ENCODE results near the gene ZNF747. TPM values are rescaled to one million over a fixed set of nuclear protein-coding genes. Genes with fewer than 3 reads are reported as not detected.
A peak's percentile ranks its signal among the peaks of the same experiment; 100 is the strongest.

ZNF747 gene
- total RNA-seq, 6 experiments from 2014 or later, result 5.3 to 9.7 (median 6.4) TPM

GRCh38 chr16:30565526-30565925 is 30.9 kb upstream of the ZNF747 start:
- TF ChIP-seq POLR2A (IDR thresholded peaks at IDR 0.05), result no peak
- TF ChIP-seq, protein P1, sequence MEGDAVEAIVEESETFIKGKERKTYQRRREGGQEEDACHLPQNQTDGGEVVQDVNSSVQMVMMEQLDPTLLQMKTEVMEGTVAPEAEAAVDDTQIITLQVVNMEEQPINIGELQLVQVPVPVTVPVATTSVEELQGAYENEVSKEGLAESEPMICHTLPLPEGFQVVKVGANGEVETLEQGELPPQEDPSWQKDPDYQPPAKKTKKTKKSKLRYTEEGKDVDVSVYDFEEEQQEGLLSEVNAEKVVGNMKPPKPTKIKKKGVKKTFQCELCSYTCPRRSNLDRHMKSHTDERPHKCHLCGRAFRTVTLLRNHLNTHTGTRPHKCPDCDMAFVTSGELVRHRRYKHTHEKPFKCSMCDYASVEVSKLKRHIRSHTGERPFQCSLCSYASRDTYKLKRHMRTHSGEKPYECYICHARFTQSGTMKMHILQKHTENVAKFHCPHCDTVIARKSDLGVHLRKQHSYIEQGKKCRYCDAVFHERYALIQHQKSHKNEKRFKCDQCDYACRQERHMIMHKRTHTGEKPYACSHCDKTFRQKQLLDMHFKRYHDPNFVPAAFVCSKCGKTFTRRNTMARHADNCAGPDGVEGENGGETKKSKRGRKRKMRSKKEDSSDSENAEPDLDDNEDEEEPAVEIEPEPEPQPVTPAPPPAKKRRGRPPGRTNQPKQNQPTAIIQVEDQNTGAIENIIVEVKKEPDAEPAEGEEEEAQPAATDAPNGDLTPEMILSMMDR (IDR thresholded peaks at IDR 0.05), result no peak
- intact Hi-C loops (cut with DNase I), result no loop called here

DNA sequence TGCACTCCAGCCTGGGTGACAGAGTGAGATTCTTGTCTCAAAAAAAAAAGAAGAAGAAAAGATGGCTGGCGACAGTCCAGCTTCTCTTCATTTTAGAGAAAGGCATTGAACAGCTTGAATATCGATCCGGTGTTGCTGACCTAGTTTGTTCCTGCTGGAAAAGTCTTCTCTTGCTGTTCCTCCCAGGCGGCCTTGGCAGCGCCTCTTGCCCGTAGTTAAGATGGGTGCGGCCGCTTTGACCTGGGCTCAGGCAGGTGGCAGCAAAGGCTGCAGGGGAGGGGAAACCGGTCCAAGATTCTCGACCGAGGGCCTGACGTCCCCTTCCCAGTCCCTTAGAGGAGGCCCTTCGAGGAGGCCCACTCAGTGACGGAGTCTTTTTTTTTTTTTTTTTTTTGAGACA is 27.4 kb upstream of the ZNF747 start:
- peak overlapping the region; percentile 32 to 57 (median 45) for H3K4me3 ChIP-seq
- H3K4me1 ChIP-seq, result peaks cover 0 to 8% (median 0%) of the 10 kb centered on the region in 4 donors
- no peaks in the 10 kb centered on the region for H3K9me3 ChIP-seq
- TF ChIP-seq POLR2A (IDR thresholded peaks at IDR 0.05), result no peak
- TF ChIP-seq, protein P1 (IDR thresholded peaks at IDR 0.05), result no peak
- H3K27ac ChIP-seq, result peak overlapping the region in 2 of 3 donors; percentile 74
- peak in 1 of 3 donors; percentile 56 for DNase-seq
- no peaks in the 10 kb centered on the region for H3K36me3 ChIP-seq
- no peak for ATAC-seq
- no peaks in the 10 kb centered on the region for H3K27me3 ChIP-seq
- intact Hi-C loops (cut with DNase I), result no loop called here
- WGBS (ENCODE audit: insufficient coverage, low coverage, low lambda C conversion rate, missing lambda C conversion rate), result 80% methylated on average over 5 of the region's 14 CpGs

More at GRCh38 chr16:30565526-30565925, 30.9 kb upstream of the ZNF747 start:
- no peak for DNase-seq
- peaks cover 0 to 6% (median under 1%) of the 10 kb centered on the region in 4 donors for H3K4me1 ChIP-seq
- WGBS (ENCODE audit: insufficient coverage, low coverage, low lambda C conversion rate, missing lambda C conversion rate), result 54% methylated on average over 5 of the region's 7 CpGs
- H3K4me3 ChIP-seq, result no peak overlapping the region
- H3K36me3 ChIP-seq, result no peaks in the 10 kb centered on the region
- no peak overlapping the region for H3K27ac ChIP-seq
- no peaks in the 10 kb centered on the region for H3K27me3 ChIP-seq
- H3K9me3 ChIP-seq, result no peaks in the 10 kb centered on the region
- no peak for ATAC-seq

- Histone ChIP-seq H3K4me3 (peak overlapping the region; percentile 32 to 57 (median 45)), H3K9me3 (no peaks in the 10 kb centered on the region), H3K27me3 (no peaks in the 10 kb centered on the region), H3K4me1 (peaks cover 0 to 14% (median 0%) of the 10 kb centered on the region in 4 donors), H3K27ac (peak overlapping the region; percentile 36 to 74 (median 74)), H3K36me3 (no peaks in the 10 kb centered on the region)
- ATAC-seq, result peak in 3 of 4 donors; percentile 6 to 19 (median 6)
- WGBS (ENCODE audit: insufficient coverage, low coverage, low lambda C conversion rate, missing lambda C conversion rate), result 47% methylated on average over 17 of the region's 46 CpGs
- no peak for TF ChIP-seq POLR2A (IDR thresholded peaks at IDR 0.05)
- TF ChIP-seq, protein P1 (IDR thresholded peaks at IDR 0.05), result no peak
- intact Hi-C loops (cut with DNase I), result no loop called here
- peak; percentile 60 to 72 (median 68) for DNase-seq
These were observed 26.6 kb upstream of the ZNF747 start for GRCh38 chr16:30561089-30561816.

DNA sequence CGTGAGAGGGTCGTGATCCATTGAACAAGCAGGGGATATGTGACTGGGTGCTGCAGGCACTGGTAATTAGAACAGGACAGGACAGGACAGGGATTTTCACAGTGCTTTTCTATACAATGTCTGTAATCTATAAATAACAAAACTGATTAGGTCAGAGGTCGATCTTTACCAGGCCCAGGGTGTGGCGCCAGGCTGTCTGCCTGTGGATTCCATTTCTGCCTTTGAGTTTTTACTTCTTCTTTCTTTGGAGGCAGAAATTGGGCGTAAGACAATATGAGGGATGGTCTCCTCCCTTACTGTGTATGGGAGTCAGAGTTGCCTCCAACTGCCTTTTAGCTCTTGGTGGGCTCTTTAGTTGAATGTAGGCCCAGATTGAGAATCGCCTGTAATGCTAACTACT is 25.0 kb upstream of the ZNF747 start:
- intact Hi-C loops (cut with DNase I), result no loop called here
- no peaks in the 10 kb centered on the region for H3K9me3 ChIP-seq
- 86% methylated on average over 6 of the region's 6 CpGs for WGBS (ENCODE audit: insufficient coverage, low coverage, low lambda C conversion rate, missing lambda C conversion rate)
- H3K27ac ChIP-seq, result no peak overlapping the region
- no peak for ATAC-seq
- peaks cover 0 to 8% (median 4%) of the 10 kb centered on the region in 4 donors for H3K36me3 ChIP-seq
- TF ChIP-seq, protein P1 (IDR thresholded peaks at IDR 0.05), result no peak
- no peak for TF ChIP-seq POLR2A (IDR thresholded peaks at IDR 0.05)
- no peak overlapping the region for H3K4me3 ChIP-seq
- DNase-seq, result no peak
- H3K27me3 ChIP-seq, result no peaks in the 10 kb centered on the region
- peaks cover 0 to 15% (median 0%) of the 10 kb centered on the region in 4 donors for H3K4me1 ChIP-seq
